T-helper 2 cell treated with Interferon-gamma antibody and Interleukin-4, amounts not matched to agents 100 ng/mL and 5 ng/mL, for 36 hours (primary cell): ENCODE measurements around the gene MCM3AP. TPM values are rescaled to one million over a fixed set of nuclear protein-coding genes. Genes with fewer than 3 reads are reported as not detected.
"Not testable (repeated sequence)": the region's sequence is repeated elsewhere in the genome, so short reads cannot be mapped to it uniquely, and the experiment has no call there.

Experiments used
- intact Hi-C: fragments of 100-400 bp; cut with micrococcal nuclease; formaldehyde crosslinking; loops from one replicate; pipeline ENCODE4 v1.15.1; 2023
- total RNA-seq: library from RNA; stranded (reverse); gene quantifications from 2 replicates; pipeline ENCODE4 v1.2.3, GENCODE V29; 2022

MCM3AP gene
- total RNA-seq, 1 donor from 2014 or later, result 118 TPM

DNA sequence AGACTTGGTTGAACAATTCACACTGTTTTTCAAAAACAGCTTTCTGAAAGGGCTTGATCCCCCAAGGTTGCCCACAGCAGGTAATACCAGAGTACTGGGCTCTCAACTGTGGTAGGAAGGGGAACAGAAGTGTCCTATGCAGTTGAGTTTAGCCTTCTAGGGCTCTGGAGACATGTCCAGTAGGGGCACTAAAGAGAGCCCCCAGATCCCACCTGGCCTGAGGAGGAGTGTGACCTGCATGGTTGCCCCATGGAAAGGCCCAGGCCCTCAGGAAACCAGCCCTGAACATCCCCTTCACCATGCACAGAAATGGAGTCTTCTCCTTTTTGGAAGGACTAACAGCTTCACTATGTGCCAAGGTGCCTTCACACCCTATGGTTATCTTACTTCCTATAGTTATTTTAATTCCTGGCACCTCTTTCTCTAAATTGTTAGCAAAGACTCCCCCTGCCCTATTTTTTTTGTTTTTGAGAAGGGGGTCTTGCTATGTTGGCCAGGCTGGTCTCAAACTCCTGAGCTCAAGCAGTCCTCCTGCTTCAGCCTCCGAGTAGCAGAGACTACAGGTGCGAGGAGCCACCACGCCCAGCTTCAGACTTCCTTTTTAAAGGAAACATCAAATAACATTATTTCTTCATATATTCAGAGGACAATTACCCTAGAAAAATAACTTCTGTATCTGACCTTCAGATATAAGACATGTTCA is 40.0 kb downstream of the MCM3AP start:
- intact Hi-C loops, result no loop called here

DNA sequence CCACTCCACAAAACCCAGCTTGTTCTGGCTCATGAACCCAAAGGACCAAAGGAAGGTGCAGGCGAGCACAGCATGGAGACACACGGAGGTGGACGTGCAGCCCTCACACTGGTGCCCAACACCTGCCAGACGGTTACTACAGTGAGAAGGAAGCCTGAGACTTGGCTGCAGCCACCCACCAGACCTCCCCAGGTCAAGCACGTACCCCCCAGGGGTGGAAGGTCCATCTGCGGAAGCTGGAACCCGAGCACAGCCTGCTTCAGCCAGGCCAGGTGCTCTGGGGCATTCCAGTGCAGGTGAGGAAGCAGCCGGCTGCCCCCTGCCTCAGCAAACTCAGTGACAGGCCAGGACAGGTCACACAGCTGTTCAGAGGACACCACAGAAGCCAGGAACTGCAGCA is 40.8 kb downstream of the MCM3AP start:
- intact Hi-C loops, result no loop called here

DNA sequence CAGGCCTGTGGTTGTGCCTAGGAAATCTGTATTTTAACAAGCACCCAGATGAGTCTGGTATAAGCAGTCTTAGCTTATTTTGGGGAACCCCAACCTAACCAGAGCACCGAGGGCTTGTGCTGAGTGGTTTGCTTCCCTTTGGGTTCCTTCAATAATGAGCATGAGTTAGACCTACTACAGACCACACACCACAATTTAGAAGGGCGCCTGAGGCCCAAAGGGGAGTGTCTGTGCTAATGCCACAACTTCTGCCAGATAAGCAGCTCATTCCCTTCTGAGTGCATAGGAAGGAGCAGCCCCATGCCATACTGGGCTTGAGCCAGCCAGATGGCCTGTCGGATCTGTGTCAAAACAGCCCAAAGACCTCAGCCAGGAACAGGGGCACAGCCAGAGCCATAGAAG is 41.5 kb downstream of the MCM3AP start:
- intact Hi-C loops, result no loop called here

DNA sequence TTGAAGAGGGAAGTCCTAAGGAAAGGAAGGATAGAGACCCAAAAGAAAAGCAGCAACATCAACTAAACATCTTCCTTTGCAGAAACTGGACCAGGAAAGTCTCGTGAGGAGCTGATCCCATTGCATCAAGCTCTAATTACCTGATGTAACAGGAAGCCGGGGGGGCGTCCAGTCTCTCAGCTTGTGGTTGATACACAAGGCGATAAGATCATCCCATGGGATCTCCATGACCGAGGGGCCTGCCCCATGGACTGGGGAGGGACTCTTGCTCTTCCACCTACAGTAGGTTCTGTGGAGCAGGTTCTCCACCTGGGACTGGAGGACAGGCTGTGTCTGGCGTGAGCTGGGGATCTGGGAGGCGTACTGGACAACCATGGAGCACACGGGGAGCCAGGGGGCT is 42.1 kb downstream of the MCM3AP start:
- intact Hi-C loops, result no loop called here

DNA sequence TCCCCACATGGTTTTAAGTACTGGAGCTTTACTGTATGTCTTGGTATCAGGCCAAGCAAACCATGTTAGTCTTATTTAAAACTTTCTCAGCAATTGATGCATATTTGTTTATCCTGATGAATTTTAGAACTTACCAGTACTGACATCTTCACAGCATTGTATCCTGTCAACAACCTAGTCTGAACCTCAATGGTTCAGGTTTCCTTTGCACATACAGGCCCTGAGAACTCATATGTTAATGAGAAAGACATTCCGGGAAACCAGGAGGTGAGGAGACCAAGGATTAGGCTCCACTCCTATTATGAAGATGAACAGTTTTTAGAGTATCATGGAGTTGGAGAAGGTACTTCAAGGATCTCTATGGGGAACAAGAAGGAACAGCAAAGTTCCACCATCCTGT is 43.8 kb downstream of the MCM3AP start:
- intact Hi-C loops, result not testable (repeated sequence)

DNA sequence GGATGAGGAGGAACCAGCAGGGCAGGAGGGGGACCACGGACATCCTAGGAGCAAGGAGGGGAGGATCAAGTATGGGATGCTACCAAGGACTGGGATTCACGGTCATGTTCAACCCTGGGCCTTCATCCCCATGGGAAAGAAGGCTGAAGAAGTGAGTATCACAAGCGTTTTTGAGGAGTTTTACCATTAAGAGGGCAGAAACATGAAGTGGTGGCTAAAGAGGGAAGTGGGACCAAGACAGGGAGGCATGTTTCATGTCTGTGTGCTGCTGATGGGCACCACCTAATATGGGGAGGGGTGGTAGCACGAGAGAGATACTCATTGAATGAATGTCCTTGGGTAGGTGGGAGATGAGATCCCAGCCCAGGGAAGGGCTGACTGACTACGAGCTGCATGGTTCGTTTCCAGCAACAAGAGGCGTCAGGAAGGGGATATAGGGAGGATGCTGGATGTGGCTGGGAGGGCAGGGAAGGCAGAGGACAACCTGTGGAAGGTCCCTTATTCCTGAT is 45.5 kb downstream of the MCM3AP start:
- intact Hi-C loops, result no loop called here

DNA sequence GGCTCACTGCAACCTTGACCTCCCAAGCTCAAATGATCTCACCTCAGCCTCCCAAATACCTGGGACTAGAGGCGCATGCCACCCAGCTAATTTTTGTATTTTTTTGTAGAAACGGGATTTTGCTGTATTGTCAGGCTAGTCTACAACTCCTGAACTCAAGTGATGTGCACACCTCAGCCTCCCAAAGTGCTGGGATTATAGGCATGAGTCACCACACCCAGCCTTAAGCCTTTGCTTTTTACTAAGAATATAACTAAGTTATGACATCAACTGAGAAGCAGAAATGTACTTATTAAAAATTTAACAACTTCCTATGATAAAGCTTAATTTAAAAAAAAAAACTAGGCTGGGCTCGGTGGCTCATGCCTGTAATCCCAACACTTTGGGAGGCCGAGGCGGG is 47.9 kb downstream of the MCM3AP start:
- intact Hi-C loops, result no loop called here

DNA sequence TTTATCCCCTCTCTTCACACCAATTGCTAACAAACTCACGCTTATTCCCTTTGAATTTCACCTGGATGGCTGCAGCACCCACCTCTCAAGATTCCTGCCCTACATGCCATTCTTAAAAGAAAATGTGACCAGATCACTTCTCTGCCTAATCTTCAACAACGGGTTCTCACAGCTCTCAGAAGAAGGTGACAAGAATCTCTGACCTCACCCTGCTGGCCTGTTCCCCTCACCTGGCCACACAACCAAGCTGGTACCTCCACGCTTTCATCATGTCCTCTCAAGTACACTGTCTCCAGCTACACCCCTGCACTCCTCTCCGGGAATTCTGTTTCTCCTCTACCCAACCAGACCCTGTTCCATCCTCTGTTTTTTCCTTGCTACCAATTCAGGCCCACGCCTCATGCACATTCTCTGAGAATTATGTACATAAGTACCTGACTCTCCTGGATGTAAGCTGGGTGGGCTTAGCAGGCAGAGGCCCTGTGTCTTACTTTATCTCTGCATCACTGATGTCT is 50.9 kb downstream of the MCM3AP start:
- intact Hi-C loops, result no loop called here

DNA sequence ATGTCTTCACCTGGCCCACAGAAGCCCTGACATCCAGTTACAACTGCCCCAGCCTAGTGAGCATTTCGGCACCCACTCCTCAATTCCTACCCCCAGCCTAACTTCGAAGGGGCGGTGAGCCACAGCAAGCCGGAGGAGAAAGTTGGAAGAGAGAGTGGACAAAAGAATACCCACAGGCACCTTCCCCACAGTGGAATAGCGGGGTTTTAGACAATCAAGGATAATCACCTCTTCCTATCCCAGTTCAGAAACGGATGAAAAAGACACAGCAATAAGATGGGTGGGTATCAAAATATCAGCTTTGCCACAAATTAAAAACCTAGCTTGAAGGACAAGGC is 55.5 kb downstream of the MCM3AP start:
- intact Hi-C loops, result loop anchor here (1.0 to 5.0 kb wide), 6 partner anchors 23 to 227 kb away; partner anchors contain the start of genes DIP2A, PCNT, SPATC1L and YBEY

DNA sequence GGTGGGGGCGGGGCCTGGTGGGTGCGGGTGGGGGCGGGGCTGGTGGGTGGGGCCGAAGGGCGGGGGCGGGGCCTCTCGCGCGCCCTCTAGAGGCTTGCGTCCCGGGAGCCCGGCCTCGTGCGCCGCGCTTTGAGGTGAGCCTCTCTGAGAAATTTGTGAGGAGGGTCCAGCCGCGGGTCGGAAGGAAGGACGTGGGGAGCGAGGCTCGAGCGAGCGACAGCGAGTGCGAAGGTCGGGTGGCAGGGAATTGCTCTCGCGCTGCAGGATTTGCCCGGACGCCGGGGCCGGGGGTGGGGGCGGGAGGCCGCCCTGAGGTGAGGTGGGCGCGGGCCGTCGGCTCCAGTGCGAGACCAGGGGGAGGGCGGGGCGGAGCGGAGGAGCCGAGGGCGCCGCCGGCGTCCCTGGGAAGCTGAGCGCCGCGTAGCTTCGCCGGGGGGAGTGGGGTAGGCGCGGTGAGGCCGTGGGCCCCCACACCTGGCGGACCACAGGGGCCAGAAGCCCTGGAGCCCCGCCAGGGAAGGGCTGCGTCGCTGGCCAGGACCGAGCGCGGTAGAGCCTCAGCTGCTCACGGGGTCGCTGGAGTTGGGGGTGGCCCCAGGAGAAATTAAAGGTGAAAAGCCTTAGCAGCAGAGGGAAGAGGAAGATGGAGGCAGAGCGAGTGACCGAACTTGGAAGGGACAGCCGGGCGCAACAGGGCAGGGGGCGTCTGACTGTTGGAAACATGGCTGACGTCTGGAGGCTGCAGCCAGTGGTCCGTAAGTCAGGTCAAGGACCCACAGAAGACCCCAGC is 56.1 kb downstream of the MCM3AP start:
- intact Hi-C loops, result loop anchor here (1.0 to 5.0 kb wide), 6 partner anchors 24 to 228 kb away; partner anchors contain the start of genes DIP2A, PCNT, SPATC1L and YBEY

DNA sequence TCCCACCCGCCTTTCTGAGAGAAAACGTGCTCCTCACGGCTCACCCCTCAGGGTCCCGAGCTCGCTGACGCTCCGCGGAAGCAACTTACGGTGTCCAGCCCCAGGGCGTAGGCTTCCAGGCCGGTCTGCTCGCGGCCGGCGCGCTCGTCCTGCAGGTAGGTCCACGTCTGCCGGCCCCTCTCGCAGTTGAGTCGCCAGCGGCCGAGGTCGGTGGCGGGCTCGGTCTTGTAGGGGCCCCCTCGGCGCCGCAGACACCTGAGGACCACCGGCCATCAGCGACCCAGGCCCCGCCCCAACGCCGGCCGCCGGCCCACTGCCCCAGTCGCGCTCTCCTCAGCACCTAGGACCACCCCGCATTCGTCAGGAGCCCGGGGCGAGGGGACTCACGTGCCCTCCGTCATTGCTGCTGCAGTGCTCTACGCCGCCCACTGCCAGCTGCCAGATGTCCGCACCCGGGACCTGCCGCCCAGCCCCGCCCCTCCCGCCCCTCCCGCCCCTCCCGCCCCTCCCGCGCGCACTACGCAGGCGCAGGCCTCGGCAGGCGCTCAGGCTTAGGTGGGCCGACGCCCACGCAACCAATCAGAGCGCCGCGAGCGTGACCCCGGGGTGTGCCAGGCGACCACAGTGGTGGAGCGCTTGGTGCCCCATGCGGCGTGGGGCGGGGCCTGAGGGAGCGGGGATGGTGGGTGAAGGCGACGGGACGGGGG is 56.9 kb downstream of the MCM3AP start, which contains the start of gene LSS:
Gene LSS (minus strand): TSS at position 430 of the 707 bp plus-strand sequence. CDS start 29 bp downstream, at position 401.
- intact Hi-C loops, result loop anchor here (1.0 to 5.0 kb wide), 6 partner anchors 25 to 229 kb away; partner anchors contain the start of genes DIP2A, PCNT, SPATC1L and YBEY

DNA sequence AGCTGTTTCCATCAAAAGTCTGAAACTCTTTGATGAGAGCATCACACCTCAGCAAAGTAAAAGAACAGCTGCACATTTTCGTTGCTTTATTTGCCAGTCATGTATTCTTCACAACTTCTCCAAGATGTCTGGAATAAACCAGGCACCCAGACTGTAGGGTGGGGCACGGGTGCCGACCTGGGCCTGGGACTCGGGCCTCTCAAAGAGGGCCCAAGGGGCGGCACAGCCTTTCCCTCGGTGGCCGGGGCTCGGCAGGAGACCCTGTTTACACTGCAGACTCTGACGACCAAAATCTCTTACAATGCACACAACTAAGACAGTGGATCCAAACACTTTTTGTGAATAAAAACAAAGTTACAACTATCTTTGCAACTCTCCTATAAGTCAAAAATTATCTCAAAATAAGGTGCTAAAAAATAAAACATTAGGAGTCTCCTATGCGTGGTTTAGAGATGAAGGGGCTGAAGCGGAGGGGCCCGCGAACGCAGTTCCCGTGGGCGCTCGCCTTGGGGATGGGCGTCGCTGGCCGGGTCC is 57.5 kb downstream of the MCM3AP start:
- intact Hi-C loops, result loop anchor here (2.0 to 5.0 kb wide), 3 partner anchors 43 to 229 kb away; partner anchors contain the start of genes DIP2A and SPATC1L

DNA sequence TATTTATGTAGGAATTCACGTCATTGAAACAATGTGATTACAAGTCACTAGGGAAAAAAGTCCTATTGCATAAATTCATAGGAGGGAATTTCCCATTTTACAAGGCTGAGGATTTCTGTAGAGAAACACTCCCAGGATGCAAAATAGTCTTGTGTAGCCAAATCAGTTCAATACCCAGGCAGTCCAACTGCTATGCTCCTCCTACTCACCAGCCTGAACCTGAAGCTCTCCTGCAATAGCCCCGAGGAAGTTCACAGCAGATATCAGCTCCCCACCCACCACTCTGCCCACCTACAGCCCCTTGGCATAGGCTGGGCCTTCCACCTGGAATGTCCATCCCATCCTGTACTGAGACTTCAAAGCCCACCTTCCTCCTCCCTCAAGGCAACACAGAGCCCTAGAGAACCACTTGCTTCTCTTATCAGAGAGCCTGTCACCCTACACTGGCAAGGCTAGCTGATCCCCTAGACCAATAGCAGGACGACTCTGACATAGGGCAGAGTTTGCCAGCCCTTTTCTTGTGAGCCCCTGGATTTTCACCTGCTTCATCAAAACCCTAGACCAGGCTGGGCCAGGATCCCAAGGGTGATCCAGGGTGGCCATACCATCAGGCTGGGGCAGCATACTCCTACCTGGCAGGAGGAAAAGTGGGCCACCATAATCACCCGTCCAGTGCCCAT is 58.4 kb downstream of the MCM3AP start:
- intact Hi-C loops, result loop anchor here (5.0 kb wide), 1 partner anchor 230 kb away; the partner anchor contains the start of gene DIP2A

DNA sequence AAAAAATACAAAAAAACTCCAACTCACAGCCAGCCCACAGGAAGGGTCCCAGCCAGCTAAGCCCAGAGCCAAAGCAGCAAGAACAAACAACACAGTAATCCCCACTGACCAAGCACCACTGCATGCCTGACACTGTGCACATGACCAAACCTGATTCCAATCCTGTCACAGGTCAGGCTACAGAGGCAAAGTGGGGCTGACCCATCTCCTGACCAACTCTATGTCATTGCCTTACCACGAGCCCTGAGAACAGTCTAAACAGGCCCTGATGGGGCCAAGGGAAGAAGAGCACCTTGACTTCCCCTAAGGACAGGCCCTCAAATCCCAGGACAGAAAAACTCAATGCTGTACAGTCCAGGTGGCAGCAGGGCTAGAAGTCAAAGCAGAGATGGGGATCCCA is 59.3 kb downstream of the MCM3AP start:
- intact Hi-C loops, result loop anchor here (5.0 kb wide), 1 partner anchor 231 kb away; the partner anchor contains the start of gene DIP2A

DNA sequence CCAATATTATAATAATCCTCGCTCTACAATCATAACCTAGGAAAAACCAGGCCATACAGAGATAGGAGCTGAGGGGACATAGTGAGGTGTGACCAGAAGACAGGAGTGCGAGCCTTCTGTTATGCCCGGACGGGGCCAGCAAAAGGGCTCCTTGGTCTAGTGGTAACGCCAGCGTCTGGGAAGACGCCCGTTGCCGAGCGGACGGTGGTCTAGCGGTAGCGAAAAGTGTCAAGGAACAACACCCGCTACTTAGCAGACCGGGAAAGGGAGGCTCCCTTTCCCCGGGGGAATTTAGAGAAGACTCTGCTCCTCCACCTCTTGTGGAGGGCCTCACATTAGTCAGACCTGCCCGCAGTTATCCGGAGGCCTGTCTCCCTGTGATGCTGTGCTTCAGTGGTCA is 61.8 kb downstream of the MCM3AP start:
- intact Hi-C loops, result not testable (repeated sequence)

DNA sequence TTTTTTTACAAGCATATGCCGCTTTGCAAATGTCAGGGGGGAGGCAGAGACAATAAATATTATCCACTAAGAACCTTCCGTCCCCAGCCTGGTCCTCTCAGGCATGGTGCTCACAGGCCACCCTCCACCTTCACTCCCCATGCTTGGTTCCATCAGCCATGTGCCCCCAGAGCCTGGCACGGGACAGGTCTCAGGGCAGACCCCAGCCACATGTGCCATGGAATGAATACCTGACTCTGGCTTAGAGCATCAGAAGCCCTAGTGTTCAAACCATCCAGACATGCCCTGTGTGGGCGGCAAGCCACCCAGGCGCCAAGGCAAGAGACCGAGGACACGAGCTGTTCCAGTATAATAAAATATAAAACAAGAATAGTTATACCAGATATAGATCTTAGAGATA is 62.2 kb downstream of the MCM3AP start:
- intact Hi-C loops, result no loop called here

DNA sequence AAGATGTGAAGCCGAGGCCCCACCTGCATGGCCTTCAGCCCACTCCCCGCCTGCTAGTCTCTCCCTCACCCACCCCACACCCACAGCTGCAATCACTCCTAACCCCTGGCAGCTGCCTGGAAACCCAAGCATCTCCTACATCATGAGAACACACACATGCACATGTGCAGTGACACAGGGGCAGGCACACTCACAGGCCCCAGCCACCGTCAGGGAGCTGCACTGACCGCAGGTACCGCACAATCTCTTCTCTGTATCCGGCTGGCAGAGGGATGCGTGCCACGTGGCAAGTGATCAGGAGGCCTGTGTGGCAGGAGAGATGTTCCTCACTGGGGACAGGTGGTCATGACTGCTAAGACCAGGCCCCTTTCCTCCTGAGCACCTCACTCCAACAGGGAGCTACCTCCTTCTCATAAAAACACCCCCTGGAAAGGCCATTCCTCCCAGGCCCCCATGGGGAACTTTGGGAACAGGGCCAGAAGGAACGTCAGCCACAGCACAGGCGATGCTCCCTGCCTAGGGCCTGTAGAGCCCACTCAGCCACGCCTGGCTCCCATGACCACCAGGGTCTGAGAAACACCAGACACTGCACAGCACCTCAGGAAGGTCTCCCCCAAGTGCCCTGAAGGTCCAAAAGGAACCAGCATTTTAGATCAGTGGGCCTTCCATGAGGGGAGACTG is 62.8 kb downstream of the MCM3AP start:
- intact Hi-C loops, result no loop called here

DNA sequence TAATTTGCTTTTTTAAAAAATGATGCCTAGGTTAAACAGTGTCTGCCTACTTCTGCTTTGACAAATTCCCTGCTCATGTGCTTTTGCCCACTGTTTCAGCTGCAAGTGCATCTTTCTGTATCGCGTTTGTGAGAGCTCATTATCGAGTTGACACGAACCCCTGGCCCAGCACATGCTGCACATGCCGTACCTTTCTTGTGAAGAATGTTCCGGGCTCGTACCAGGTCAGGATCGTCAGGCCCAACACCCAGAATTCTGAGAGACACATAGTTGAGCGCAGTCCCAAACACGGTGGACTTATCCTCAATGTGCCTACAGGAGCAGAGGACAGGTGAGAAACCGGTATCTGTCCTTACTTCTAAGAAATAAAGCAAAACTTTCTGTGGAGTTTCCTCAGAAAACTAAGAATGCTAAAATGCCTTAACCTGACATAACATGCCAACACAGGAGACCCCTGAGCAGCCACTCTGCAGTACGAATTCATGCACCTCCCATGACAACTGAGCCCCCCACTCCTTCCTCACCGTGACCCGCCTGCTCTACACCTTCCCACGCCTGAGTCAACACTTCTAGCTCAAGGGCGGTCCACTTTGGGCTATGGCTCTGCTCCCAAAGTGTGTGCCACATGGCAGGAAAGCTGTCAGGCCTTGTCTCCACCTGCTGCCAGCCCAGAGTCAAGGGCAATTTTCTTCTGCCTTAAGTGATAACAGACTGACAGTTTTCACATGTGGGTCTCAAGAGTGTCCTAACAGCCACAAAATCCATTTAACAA is 63.6 kb downstream of the MCM3AP start:
- intact Hi-C loops, result no loop called here

DNA sequence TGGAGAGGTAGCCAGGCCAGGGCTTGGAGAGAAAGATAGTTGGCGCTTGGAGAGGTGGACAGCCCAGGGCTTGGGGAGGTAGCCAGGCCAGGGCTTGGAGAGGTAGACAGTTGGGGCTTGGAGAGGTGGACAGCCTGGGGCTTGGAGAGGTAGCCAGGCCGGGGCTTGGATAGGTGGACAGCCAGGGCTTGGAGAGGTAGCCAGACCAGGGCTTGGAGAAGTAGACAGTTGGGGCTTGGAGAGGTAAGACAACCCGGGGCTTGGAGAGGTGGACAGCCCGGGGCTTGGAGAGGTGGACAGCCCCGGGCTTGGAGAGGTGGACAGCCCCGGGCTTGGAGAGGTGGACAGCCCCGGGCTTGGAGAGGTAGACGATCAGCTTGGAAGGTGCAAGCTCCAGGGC is 64.6 kb downstream of the MCM3AP start:
- intact Hi-C loops, result no loop called here
